ENCODE measurements around the gene DCC. TPM values are rescaled to one million over a fixed set of nuclear protein-coding genes. Genes with fewer than 3 reads are reported as not detected.

DCC gene, protein sequence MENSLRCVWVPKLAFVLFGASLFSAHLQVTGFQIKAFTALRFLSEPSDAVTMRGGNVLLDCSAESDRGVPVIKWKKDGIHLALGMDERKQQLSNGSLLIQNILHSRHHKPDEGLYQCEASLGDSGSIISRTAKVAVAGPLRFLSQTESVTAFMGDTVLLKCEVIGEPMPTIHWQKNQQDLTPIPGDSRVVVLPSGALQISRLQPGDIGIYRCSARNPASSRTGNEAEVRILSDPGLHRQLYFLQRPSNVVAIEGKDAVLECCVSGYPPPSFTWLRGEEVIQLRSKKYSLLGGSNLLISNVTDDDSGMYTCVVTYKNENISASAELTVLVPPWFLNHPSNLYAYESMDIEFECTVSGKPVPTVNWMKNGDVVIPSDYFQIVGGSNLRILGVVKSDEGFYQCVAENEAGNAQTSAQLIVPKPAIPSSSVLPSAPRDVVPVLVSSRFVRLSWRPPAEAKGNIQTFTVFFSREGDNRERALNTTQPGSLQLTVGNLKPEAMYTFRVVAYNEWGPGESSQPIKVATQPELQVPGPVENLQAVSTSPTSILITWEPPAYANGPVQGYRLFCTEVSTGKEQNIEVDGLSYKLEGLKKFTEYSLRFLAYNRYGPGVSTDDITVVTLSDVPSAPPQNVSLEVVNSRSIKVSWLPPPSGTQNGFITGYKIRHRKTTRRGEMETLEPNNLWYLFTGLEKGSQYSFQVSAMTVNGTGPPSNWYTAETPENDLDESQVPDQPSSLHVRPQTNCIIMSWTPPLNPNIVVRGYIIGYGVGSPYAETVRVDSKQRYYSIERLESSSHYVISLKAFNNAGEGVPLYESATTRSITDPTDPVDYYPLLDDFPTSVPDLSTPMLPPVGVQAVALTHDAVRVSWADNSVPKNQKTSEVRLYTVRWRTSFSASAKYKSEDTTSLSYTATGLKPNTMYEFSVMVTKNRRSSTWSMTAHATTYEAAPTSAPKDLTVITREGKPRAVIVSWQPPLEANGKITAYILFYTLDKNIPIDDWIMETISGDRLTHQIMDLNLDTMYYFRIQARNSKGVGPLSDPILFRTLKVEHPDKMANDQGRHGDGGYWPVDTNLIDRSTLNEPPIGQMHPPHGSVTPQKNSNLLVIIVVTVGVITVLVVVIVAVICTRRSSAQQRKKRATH (N-terminal part only)
- total RNA-seq (2014; rRNA removed; shearing (Covaris generic)): 0.17 TPM in 1 of 2 replicates, not detected in the other

- DNase-seq (ENCODE audit: low read depth): peak; percentile 16
Measured at GRCh38 chr18:52339891-52340371, at the start of gene DCC. DCC (plus strand) TSS chr18:52340197; CDS start chr18:52340788, 591 bp downstream.

DNA sequence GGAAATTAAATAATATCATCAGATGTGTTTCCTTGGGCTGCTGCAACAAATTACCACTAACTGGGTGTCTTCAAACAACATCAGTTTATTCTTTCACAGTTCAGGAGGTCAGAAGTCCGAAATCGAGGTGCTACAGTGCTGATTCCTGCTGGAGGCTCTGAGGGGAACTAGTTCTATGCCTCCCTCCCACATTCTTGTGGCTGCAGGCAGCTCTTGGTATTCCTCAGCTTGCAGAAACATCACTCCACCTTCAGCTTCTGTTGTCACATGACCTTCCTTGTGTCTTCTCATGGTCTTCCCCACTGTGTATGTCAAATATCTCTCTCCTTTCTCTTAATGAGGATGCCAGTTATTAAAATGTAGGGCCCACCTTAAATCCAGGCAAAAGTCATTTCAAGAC is 29.3 kb upstream of the DCC start:
- no peak for DNase-seq (ENCODE audit: low read depth)

DNA sequence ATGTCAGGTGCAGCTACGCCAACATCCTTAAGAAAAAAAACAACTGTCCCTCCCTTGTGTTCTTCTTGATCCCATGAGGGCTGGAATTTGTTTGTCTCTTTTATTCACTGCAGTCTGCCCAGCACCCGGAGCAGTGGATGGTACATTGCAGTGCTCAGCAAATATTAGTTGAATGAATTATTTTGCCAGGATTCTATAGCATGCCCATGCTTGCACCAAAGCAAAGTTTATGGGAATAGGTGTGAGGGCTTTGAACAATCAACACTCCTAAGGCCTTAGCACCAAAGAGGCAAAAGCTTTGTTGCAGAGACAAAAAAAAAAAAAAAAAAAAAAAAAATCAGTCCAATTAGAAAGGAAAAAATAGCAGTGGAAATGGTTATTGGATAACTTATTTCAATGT is 28.7 kb upstream of the DCC start:
- DNase-seq (ENCODE audit: low read depth): no peak

GRCh38 chr18:52312346-52312745 is 27.7 kb upstream of the DCC start:
- DNase-seq (ENCODE audit: low read depth): no peak

DNA sequence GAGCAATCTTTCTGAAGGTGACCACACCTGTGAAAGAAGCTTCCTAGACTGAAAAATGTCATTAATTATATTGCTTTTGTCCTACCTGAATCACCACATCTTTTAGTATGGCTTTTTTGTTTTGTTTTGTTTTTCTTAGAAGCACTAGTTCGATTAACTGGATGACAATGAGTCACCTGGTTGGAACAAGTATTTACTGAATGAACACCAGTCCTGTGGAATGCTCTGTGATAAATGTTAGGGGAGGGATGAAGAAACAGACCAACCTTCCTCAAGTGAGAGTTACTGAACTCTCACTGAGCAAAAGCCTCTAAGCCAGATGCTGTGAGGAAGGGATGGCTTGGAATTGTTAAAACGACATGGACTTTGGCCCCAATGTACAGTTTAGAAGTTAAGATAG is 26.8 kb upstream of the DCC start:
- DNase-seq (ENCODE audit: low read depth): no peak

- DNase-seq (ENCODE audit: low read depth): peak; percentile 9
Measured at GRCh38 chr18:52319424-52319983, 20.5 kb upstream of the DCC start.

DNA sequence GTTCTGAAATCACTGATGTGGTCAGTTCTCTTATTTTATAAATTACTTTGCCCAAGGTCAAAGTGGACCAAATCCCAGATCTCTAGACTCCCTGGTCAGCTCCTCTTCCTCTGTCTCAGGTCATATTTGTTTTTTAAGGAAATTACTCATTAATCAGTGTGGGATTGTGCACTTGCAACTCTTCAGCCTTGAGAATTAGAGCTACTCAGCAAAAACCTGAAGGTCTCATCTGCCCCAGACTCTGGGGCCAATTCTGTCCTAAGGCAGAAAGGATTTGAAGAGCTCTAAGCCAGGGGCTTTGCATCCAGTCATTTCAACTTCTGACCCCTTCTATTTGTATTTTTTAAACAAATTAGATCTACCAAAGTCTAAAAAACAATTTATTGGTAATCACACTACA is 17.7 kb upstream of the DCC start:
- no peak for DNase-seq (ENCODE audit: low read depth)

- no peak for DNase-seq (ENCODE audit: low read depth)
Measured at GRCh38 chr18:52323802-52324201, 16.2 kb upstream of the DCC start.

- DNase-seq (ENCODE audit: low read depth): peak; percentile 10
Measured at GRCh38 chr18:52325997-52326396, 14.0 kb upstream of the DCC start.

GRCh38 chr18:52333860-52334259 is 6.1 kb upstream of the DCC start:
- no peak for DNase-seq (ENCODE audit: low read depth)

DNA sequence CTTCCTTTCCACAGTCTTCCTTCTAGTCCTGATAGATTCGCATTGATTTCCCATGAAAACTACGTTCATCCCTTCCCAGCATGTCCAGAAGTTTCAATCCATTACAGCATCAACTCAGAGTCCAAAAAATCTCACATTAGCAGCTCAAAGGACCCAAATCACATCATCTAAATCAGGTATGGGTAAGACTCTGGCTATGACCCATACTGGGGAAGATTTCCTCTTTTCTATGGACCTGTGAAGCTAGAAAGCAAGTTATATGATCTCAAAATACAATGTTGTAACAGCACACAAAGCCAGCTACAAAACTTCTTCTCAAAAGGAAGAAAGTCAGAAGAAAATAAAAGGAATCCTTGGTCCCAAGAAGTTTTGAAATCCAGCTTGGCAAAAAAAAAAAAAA is 5.7 kb upstream of the DCC start:
- DNase-seq (ENCODE audit: low read depth): no peak

- peak; percentile 11 for DNase-seq (ENCODE audit: low read depth)
Measured at GRCh38 chr18:52334896-52335295, 5.1 kb upstream of the DCC start.

- DNase-seq (ENCODE audit: low read depth): peak; percentile 13
Measured at GRCh38 chr18:52337276-52337675, 2.7 kb upstream of the DCC start.

DNA sequence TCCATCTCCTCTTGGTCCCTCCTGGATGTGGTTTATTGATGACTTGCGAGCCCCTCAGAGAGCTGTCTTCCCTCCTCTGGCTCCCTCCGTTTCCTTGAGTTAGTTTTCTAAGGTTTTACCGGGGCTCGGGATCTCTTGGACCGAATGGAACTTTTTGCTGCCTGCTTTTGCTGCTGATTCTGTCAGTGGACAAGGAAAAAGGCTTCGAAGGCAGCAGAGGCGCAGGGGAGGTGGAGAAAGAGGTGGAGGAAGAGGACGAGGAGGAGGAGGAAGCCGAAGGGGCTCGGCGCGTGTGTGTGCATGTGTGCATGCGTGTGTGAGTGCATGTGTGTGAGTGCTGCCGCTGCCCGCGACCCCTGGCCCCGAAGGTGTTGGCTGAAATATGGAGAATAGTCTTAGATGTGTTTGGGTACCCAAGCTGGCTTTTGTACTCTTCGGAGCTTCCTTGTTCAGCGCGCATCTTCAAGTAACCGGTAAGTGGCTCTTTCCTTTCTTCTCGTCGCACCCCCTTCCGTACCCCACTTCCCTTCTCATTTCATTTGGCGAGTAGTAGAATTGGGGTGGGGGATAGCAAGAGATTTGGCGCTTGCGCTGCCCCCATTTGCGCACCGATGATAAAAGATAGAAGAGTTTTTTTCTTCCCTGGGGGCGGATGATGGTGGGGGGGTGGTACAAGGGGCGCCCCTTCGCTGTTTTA is 557 bp downstream of the DCC start:
- no peak for DNase-seq (ENCODE audit: low read depth)

DNA sequence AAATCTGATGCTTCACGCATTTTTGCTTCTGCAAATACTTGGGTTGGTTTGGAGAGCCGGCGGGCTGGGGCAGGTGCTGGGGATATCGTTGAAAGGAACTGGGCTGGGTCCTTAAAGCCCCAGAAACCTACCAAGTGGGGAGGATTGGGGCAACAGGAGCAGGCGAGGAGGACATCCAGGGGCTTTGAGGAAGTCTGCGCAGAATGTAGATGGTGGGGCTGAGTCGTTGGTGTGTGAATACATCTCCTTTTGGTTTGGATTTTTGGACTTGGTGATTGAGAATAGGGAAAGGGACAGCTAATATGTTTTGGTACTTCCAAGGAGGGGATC is 1.1 kb downstream of the DCC start:
- no peak for DNase-seq (ENCODE audit: low read depth)

DNA sequence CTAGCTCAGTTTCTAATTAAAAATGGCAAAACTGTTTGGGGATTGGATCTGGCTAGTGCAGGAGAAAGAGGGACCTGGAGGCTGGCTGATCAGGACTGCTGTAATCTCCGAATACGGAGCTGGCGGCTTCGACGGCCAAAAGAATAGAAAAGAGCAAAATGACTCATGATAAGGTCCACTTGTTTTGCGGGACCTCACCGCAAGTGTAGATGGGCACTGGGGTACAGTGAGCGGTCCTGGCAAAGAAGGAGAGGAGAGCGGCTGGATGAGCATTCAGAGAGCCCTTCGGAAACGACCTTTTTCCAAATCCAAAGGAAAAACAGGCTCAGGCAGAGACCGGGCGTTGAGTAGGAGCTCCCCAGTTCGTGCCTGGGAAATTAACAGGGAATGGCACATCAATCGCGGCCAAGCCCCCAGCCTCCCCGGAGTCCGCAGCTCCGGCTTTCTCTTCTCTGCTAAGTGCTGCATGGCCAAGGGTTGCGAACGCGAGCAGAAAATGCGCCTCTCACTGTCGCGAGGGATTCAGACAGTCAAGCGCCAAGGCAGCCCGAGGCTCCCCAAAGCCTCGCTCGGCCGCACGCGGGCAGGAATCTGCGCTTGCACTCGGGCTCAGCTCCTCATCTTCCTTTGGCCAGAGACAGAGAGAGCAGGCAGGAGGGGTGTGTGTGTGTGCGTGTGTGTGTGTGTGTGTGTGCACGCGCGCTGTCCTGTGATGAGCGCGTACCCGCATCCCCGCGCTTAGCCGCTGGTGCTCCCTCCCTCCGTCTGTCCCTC is 1.8 kb downstream of the DCC start:
- DNase-seq (ENCODE audit: low read depth): no peak

GRCh38 chr18:52342456-52342855 is 2.5 kb downstream of the DCC start:
- no peak for DNase-seq (ENCODE audit: low read depth)

GRCh38 chr18:52343138-52343537 is 3.1 kb downstream of the DCC start:
- no peak for DNase-seq (ENCODE audit: low read depth)

GRCh38 chr18:52343731-52344340 is 3.8 kb downstream of the DCC start:
- DNase-seq (ENCODE audit: low read depth): no peak

- no peak for DNase-seq (ENCODE audit: low read depth)
Measured at GRCh38 chr18:52344881-52345280, 4.9 kb downstream of the DCC start.
